Measurements from ENCODE around the gene IKZF2. TPM values are rescaled to one million over a fixed set of nuclear protein-coding genes. Genes with fewer than 3 reads are reported as not detected.

Gene IKZF2
- total RNA-seq, 1 donor from 2014 or later: 0.86 TPM

DNA sequence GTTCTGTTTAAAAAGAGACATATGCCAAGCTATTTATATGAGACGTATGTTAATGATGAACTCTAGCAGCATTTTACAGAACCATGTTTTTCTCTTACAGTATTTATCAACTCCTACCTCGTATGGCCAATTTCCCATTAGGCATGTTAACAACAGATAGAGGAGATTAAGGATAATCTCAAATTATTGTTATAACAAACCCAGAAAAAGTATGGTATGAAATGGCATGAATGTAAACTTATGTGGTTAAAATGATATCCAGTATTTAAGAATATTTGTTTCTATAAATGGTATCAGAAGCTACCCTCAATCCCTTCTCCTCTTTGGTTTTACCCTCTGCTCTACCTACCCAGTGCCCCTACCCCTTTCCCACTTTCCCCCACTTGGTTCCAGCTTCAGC is 132.0 kb downstream of the IKZF2 start:
- TF ChIP-seq CTCF (conservative IDR thresholded peaks at IDR 0.05; ENCODE audit: low read depth, low read length): no peak
- H3K4me3 ChIP-seq (ENCODE audit: low read depth, low read length): no peak overlapping the region
- no peak for DNase-seq (ENCODE audit: low read depth)

- no peak for TF ChIP-seq CTCF (conservative IDR thresholded peaks at IDR 0.05; ENCODE audit: low read depth, low read length)
- H3K4me3 ChIP-seq (ENCODE audit: low read depth, low read length): no peak overlapping the region
- no peak for DNase-seq (ENCODE audit: low read depth)
These were observed 133.0 kb downstream of the IKZF2 start for GRCh38 chr2:213018340-213018901.

DNA sequence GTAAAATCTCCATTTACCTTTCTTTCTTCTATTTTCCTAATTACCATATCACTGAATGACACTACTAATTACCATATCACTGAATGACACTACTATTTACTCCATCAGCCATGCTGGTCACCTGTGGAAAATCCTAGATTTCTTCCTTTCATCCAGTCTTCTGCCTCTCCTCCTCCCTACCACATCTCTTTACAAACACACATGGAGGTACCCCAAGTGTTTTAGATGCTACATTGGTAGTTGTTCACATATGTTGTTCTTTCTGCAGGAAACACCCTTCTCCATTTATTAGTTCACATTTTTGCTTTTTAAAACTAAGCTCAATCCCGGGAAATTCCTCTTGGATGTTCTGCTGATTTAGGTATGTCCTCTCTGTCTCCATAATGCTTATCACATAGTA is 134.0 kb downstream of the IKZF2 start:
- no peak overlapping the region for H3K4me3 ChIP-seq (ENCODE audit: low read depth, low read length)
- no peak for TF ChIP-seq CTCF (conservative IDR thresholded peaks at IDR 0.05; ENCODE audit: low read depth, low read length)
- no peak for DNase-seq (ENCODE audit: low read depth)

DNA sequence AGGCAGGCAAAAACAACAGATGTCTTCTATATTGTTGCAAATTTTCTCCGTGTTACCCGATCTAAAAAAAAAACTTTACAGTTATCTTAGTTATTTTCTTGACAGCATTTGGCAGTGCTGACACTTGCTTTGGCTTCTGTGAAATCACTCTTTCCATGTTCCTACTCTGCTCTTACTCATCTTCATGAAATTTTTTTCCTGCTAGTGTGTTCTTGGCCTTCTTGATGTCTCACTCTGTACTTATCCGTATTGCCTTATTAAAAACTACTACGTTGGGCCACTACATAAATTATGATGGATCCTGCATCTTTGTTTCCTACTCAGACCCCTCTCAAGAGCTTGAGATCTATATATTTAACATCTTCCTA is 134.4 kb downstream of the IKZF2 start:
- TF ChIP-seq CTCF (conservative IDR thresholded peaks at IDR 0.05; ENCODE audit: low read depth, low read length): no peak
- H3K4me3 ChIP-seq (ENCODE audit: low read depth, low read length): no peak overlapping the region
- no peak for DNase-seq (ENCODE audit: low read depth)

DNA sequence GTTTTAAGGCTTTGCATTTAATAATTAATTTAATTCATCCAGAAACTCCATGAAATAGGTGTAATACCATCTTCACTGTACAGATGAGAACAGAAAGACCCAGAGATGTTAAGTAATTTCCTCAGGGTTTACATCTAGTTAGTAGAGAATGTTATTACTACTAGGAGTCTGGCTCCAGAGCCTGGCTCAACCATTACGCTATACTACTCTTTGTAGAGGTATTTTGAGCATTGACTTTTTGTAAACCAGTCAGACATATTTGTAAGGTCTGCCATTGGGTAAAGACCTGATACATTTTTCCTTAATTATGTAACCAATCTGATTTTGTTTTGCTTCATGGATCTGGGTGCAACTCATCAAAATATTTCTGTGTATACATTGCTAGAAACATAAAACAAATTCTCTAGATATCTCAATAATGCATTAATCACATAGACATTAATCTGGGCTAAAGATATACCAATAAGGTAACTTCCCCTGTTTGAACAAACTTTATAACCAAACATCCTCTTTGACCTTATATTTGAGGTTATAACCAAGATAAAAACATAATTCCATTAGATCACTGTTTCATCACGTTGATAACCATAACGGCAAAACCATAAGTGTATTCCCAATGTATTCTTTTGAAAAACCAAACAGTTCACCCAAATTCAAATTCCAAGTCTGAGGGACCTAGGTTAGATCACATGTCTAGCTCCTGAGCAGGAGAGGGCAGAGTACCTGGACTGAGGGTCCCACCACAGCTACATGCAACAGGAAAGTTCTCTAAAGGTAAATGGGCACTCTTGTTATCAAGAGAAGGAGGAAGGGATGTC is 135.0 kb downstream of the IKZF2 start:
- no peak for DNase-seq (ENCODE audit: low read depth)
- TF ChIP-seq CTCF (conservative IDR thresholded peaks at IDR 0.05; ENCODE audit: low read depth, low read length): no peak
- no peak overlapping the region for H3K4me3 ChIP-seq (ENCODE audit: low read depth, low read length)

DNA sequence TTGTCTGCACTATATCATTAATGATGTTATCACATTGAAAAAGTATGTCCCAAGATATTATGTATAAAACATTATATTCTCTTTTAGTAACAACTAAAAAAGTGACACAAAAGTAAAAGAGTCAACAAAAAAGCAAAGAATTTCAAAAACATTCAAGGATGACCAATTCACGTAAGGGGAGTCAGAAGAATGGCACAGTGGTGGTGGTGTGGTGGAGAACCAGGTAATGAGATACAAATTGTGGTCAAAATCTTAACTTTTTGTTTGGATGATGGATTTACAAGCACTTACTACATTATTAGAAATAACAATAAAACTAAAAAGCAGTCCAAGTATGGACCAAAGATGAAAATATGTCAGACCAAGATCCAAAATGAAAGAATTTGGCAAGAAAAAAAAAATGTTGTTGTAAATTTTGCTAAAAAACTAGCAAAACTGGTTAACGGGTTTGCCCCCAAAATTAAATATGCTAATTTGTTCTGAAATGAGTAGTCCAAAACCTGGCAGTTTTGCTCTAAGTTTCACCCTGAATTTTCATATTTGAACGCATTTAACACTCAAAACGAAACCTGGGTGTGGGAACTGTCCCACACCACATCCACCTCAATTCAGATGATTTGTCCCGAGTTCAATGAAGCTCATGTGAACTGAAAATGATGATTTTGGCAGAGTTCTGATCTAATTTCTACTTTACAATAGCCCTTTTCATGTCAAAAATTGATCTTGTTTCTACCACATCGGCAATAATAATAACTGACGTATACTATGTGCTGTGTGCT is 135.8 kb downstream of the IKZF2 start:
- no peak for TF ChIP-seq CTCF (conservative IDR thresholded peaks at IDR 0.05; ENCODE audit: low read depth, low read length)
- no peak overlapping the region for H3K4me3 ChIP-seq (ENCODE audit: low read depth, low read length)

More for the DNA sequence above, 135.8 kb downstream of the IKZF2 start:
- no peak for DNase-seq (ENCODE audit: low read depth)

All from epithelial cell of proximal tubule (primary cell).